GM23338 (cell line): Measurements from ENCODE around the gene CDH23. TPM values are rescaled to one million over a fixed set of nuclear protein-coding genes. Genes with fewer than 3 reads are reported as not detected.

Source experiments
- ATAC-seq: fragments of 200-7000 bp; cut with Tn5 transposase; 3 replicates; pipeline ENCODE4 v1.9.1; 2020
- DNase-seq: peaks from one replicate; pipeline ENCODE4 v3.0.0-alpha.2; 2015; ENCODE audit warnings: low spot score
- H2AFZ ChIP-seq: fragments of 200-600 bp; sonication (generic); 2 replicates; pipeline ENCODE4 v1.8.0; 2016; ENCODE audit warnings: antibody characterized with exemption, mild to moderate bottlenecking, moderate library complexity
- H3F3A ChIP-seq: fragments of 200-600 bp; sonication (generic); replicated peaks from 2 replicates; pipeline ENCODE4 v1.8.0; 2017; ENCODE audit warnings: antibody characterized with exemption, mixed run types, low read depth
- H3K27ac ChIP-seq: fragments of 200-600 bp; sonication (generic); 2 replicates; pipeline ENCODE4 v1.6.1; 2016; ENCODE audit warnings: low read depth
- H3K27me3 ChIP-seq: fragments of 200-600 bp; sonication (generic); 2 replicates; pipeline ENCODE4 v1.8.0; 2016; ENCODE audit warnings: mild to moderate bottlenecking, mixed run types, moderate library complexity; ENCODE audit not compliant: insufficient read depth
- H3K36me3 ChIP-seq: fragments of 200-600 bp; sonication (generic); 2 replicates; pipeline ENCODE4 v1.8.0; 2016; ENCODE audit warnings: mild to moderate bottlenecking; ENCODE audit not compliant: insufficient read depth
- H3K4me1 ChIP-seq: fragments of 200-600 bp; sonication (generic); 2 replicates; pipeline ENCODE4 v1.8.0; 2016; ENCODE audit warnings: mild to moderate bottlenecking, moderate library complexity; ENCODE audit not compliant: insufficient read depth
- H3K4me2 ChIP-seq: fragments of 200-600 bp; sonication (generic); 2 replicates; pipeline ENCODE4 v1.7.1; 2017; ENCODE audit warnings: mixed run types
- H3K4me3 ChIP-seq: fragments of 200-600 bp; sonication (generic); 2 replicates; pipeline ENCODE4 v1.6.1; 2016; ENCODE audit warnings: mixed run types
- H3K79me2 ChIP-seq: fragments of 200-600 bp; sonication (generic); replicated peaks from 2 replicates; pipeline ENCODE4 v1.8.0; 2017; ENCODE audit warnings: mild to moderate bottlenecking; ENCODE audit not compliant: insufficient read depth
- H3K9me2 ChIP-seq: fragments of 200-600 bp; sonication (generic); 2 replicates; pipeline ENCODE4 v1.8.0; 2017; ENCODE audit not compliant: insufficient read depth
- H4K20me1 ChIP-seq: fragments of 200-600 bp; sonication (generic); replicated peaks from 2 replicates; pipeline ENCODE4 v1.8.0; 2017; ENCODE audit warnings: mild to moderate bottlenecking; ENCODE audit not compliant: insufficient read depth
- H3K27ac Mint-ChIP-seq: 2 replicates; pipeline ENCODE4 v1.8.0; 2020; ENCODE audit warnings: inconsistent platforms, mild to moderate bottlenecking, moderate library complexity, mixed read lengths
- H3K27me3 Mint-ChIP-seq: 3 replicates; pipeline ENCODE4 v1.8.0; 2022; ENCODE audit warnings: low read depth, mild to moderate bottlenecking, moderate library complexity, mixed read lengths, inconsistent platforms; ENCODE audit not compliant: insufficient read depth, poor library complexity
- H3K36me3 Mint-ChIP-seq: 3 replicates; pipeline ENCODE4 v1.8.0; 2021; ENCODE audit warnings: low read depth, mild to moderate bottlenecking, inconsistent platforms, moderate library complexity, mixed read lengths
- H3K4me1 Mint-ChIP-seq: 3 replicates; pipeline ENCODE4 v1.8.0; 2020; ENCODE audit warnings: mild to moderate bottlenecking, inconsistent platforms, mixed read lengths
- H3K4me3 Mint-ChIP-seq: 3 replicates; pipeline ENCODE4 v1.8.0; 2021; ENCODE audit warnings: moderate library complexity, mild to moderate bottlenecking, inconsistent platforms, mixed read lengths
- H3K9me3 Mint-ChIP-seq: 3 replicates; pipeline ENCODE4 v1.8.0; 2020; ENCODE audit warnings: moderate library complexity, mild to moderate bottlenecking, inconsistent platforms, mixed read lengths
- ETS1 ChIP-seq: IDR thresholded peaks from 2 replicates; pipeline ENCODE4 v1.6.1; 2016; ENCODE audit warnings: antibody characterized with exemption
- POLR2AphosphoS5 ChIP-seq: IDR thresholded peaks from 2 replicates; pipeline ENCODE4 v1.6.1; 2016; ENCODE audit warnings: antibody characterized with exemption, low read depth
- STAT1 ChIP-seq: IDR thresholded peaks from one replicate; pipeline ENCODE4 v1.6.1; 2016; ENCODE audit warnings: antibody characterized with exemption; ENCODE audit not compliant: unreplicated experiment
- polyA plus RNA-seq: library from polyadenylated mRNA; unstranded; fragments of >200 nt; fragmentation: Nextera tagmentation; extraction: Ambion mirVana; gene quantifications from 2 replicates; pipeline ENCODE4 v1.2.1, GENCODE V29; 2016
- total RNA-seq: library from RNA; depleted of rRNA; stranded (reverse); fragments of >200 nt; shearing (Covaris generic); gene quantifications from 2 replicates; pipeline ENCODE4 v1.2.3, GENCODE V29; 2014
- TF ChIP-seq, protein P1 (sequence below): fragments of 250-450 bp; sonication (Bioruptor Pico); IDR thresholded peaks from 2 replicates; pipeline ENCODE4 v1.5.0; 2020; ENCODE audit warnings: mild to moderate bottlenecking, moderate library complexity

Gene CDH23
- total and polyA plus RNA-seq, 2 experiments from 2014 or later = 0.95 to 4.3 TPM

- Mint-ChIP-seq H3K4me1 (peaks cover 20% of the 10 kb centered on the region), H3K36me3 (no peaks in the 10 kb centered on the region), H3K27ac (no peak overlapping the region), H3K27me3 (peaks cover 23% of the 10 kb centered on the region), H3K9me3 (no peaks in the 10 kb centered on the region), H3K4me3 (no peak overlapping the region)
- no peak overlapping the region for H3K4me3 ChIP-seq
- no peaks in the 10 kb centered on the region for H3K27me3 ChIP-seq
- no peaks in the 10 kb centered on the region for H3K36me3 ChIP-seq
- H4K20me1 ChIP-seq = no peaks in the 10 kb centered on the region
- H3F3A ChIP-seq = no peaks in the 10 kb centered on the region
- H3K4me2 ChIP-seq = no peak overlapping the region
- H2AFZ ChIP-seq = no peak overlapping the region
- no peak for DNase-seq
- no peak for TF ChIP-seq POLR2AphosphoS5
- TF ChIP-seq STAT1 = no peak
- TF ChIP-seq, protein P1, sequence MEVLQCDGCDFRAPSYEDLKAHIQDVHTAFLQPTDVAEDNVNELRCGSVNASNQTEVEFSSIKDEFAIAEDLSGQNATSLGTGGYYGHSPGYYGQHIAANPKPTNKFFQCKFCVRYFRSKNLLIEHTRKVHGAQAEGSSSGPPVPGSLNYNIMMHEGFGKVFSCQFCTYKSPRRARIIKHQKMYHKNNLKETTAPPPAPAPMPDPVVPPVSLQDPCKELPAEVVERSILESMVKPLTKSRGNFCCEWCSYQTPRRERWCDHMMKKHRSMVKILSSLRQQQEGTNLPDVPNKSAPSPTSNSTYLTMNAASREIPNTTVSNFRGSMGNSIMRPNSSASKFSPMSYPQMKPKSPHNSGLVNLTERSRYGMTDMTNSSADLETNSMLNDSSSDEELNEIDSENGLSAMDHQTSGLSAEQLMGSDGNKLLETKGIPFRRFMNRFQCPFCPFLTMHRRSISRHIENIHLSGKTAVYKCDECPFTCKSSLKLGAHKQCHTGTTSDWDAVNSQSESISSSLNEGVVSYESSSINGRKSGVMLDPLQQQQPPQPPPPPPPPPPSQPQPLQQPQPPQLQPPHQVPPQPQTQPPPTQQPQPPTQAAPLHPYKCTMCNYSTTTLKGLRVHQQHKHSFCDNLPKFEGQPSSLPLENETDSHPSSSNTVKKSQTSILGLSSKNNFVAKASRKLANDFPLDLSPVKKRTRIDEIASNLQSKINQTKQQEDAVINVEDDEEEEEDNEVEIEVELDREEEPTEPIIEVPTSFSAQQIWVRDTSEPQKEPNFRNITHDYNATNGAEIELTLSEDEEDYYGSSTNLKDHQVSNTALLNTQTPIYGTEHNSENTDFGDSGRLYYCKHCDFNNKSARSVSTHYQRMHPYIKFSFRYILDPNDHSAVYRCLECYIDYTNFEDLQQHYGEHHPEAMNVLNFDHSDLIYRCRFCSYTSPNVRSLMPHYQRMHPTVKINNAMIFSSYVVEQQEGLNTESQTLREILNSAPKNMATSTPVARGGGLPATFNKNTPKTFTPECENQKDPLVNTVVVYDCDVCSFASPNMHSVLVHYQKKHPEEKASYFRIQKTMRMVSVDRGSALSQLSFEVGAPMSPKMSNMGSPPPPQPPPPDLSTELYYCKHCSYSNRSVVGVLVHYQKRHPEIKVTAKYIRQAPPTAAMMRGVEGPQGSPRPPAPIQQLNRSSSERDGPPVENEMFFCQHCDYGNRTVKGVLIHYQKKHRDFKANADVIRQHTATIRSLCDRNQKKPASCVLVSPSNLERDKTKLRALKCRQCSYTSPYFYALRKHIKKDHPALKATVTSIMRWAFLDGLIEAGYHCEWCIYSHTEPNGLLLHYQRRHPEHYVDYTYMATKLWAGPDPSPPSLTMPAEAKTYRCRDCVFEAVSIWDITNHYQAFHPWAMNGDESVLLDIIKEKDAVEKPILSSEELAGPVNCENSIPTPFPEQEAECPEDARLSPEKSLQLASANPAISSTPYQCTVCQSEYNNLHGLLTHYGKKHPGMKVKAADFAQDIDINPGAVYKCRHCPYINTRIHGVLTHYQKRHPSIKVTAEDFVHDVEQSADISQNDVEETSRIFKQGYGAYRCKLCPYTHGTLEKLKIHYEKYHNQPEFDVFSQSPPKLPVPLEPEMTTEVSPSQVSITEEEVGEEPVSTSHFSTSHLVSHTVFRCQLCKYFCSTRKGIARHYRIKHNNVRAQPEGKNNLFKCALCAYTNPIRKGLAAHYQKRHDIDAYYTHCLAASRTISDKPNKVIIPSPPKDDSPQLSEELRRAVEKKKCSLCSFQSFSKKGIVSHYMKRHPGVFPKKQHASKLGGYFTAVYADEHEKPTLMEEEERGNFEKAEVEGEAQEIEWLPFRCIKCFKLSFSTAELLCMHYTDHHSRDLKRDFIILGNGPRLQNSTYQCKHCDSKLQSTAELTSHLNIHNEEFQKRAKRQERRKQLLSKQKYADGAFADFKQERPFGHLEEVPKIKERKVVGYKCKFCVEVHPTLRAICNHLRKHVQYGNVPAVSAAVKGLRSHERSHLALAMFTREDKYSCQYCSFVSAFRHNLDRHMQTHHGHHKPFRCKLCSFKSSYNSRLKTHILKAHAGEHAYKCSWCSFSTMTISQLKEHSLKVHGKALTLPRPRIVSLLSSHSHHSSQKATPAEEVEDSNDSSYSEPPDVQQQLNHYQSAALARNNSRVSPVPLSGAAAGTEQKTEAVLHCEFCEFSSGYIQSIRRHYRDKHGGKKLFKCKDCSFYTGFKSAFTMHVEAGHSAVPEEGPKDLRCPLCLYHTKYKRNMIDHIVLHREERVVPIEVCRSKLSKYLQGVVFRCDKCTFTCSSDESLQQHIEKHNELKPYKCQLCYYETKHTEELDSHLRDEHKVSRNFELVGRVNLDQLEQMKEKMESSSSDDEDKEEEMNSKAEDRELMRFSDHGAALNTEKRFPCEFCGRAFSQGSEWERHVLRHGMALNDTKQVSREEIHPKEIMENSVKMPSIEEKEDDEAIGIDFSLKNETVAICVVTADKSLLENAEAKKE (CRISPR knock-in tag) = no peak
- TF ChIP-seq ETS1 = no peak
- no peaks in the 10 kb centered on the region for H3K79me2 ChIP-seq
- H3K4me1 ChIP-seq = peaks cover 8% of the 10 kb centered on the region
- H3K9me2 ChIP-seq = no peaks in the 10 kb centered on the region
- no peak overlapping the region for H3K27ac ChIP-seq
- ATAC-seq = no peak
Observed at GRCh38 chr10:71717551-71717951, 320.8 kb downstream of the CDH23 start.

GRCh38 chr10:71718165-71718698 is 321.5 kb downstream of the CDH23 start:
- Histone ChIP-seq H3F3A (no peaks in the 10 kb centered on the region), H3K4me3 (no peak overlapping the region), H4K20me1 (no peaks in the 10 kb centered on the region), H3K4me1 (peaks cover 6% of the 10 kb centered on the region), H3K4me2 (no peak overlapping the region), H3K79me2 (no peaks in the 10 kb centered on the region), H3K27me3 (no peaks in the 10 kb centered on the region), H2AFZ (no peak overlapping the region), H3K36me3 (no peaks in the 10 kb centered on the region), H3K27ac (no peak overlapping the region), H3K9me2 (no peaks in the 10 kb centered on the region)
- DNase-seq (no peak), ATAC-seq (no peak)
- peaks cover 24% of the 10 kb centered on the region for H3K27me3 Mint-ChIP-seq
- H3K9me3 Mint-ChIP-seq = no peaks in the 10 kb centered on the region
- no peaks in the 10 kb centered on the region for H3K36me3 Mint-ChIP-seq
- no peak overlapping the region for H3K27ac Mint-ChIP-seq
- no peak overlapping the region for H3K4me3 Mint-ChIP-seq
- H3K4me1 Mint-ChIP-seq = peaks cover 15% of the 10 kb centered on the region
- TF ChIP-seq, protein P1 (CRISPR knock-in tag) = no peak
